HG03135 (cell line): ENCODE measurements around the gene RHOH.
A peak's percentile ranks its signal among the peaks of the same experiment; 100 is the strongest.

ENCODE experiments used
- ATAC-seq: cut with Tn5 transposase; IDR thresholded peaks from one replicate; pipeline ENCODE4 v1.9.1; 2021; ENCODE audit warnings: mild to moderate bottlenecking, moderate library complexity; ENCODE audit not compliant: unreplicated experiment

The RHOH gene

GRCh38 chr4:40204507-40205258 is 7.9 kb downstream of the RHOH start:
- no peak for ATAC-seq

DNA sequence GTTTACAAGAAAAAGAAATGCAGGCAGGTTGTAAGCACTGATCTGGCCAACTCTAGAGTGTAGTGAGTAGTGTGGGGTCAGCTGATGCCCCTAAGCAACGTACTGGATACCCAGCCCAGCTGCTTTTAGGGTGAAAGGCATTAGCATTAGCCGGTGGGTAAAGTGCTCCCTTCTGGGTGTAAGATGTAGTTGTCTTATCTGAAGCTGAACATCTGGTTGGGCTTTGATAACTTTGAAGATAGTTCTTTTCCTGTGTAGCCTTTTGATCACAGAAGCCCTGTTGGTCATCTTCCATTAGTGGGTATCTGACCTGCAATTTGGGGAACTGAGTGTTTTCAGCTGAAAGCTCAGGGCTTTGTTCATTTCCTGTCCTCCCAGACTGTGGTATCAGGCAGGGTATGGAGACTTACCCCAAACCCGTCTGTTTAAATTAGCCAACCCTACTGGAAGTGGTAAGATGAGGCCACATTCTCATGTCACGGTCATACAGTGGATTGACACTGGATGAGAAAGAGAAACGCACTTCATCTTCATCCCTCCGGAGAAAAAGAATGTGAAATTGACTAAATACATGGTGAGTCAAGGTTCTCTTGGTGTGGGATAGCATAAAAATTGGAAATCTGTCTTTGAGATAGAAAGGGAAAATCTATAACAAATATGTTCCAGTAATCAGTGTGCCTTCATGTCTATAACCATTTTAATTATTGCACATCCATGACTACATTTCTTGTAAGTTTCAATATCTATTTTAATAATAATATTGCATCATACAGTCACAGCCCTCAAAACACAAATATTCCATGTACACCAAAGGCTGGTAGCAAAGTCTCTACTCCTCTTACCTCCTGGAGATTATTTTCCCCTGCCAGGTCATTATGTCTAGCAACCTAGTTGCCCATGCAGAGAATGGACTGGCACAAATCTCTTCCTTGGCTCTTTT is 8.7 kb downstream of the RHOH start:
- peak; percentile 62 for ATAC-seq

DNA sequence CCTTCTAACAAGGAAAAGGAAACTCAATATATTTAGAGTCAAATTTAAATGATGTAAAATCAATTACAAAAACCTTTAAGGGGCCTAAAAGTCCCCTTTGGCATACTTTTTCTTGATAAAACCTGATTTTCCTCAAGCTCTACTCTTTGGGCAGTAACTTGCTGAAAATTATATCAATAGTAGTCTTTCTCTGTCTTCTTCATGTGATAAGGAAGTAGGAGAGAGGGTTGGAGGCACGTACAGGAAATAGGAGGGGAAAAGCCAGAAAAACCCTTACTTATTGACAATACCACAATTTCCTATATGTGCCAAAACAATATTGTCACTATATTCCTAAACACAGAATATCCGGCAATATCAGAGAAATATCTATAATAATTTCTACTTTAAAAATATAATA is 9.6 kb downstream of the RHOH start:
- ATAC-seq = no peak

DNA sequence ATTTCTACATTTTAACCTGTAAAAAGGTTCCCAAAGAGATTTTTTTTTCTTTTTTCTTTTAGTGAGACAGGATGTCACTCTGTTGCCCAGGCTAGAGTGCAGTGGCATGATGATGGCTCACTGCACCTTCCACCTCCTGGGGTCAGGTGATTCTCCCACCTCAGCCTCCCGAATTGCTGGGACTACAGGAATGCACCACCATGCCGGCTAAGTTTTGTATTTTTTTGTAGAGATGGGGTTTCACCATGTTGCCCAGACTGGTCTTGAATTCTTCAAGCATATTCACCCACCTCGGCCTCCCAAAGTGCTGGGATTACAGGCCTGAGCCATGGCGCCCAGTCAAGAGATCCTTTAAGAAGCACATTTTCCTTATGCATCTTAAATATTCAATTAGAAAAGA is 12.6 kb downstream of the RHOH start:
- ATAC-seq = no peak

DNA sequence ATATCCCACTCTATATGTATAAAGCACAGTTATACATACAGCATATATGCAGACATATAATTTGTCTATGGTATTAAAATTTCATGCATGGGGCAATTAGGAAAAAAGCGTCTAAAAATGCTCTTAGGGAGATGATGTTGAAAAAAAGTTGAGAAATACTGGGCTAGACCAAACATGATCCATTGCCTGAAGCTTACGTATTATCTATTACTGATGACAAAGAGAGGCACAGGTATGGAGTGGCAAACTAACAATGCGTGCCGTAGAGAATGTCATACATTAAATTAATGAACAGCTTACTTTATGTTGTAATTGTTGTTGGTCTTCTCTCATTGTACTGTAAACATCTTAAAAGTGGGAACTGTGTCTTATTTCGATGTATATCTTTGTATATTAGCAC is 13.9 kb downstream of the RHOH start:
- ATAC-seq = no peak

- no peak for ATAC-seq
These were observed 14.7 kb downstream of the RHOH start for GRCh38 chr4:40211224-40212185.

DNA sequence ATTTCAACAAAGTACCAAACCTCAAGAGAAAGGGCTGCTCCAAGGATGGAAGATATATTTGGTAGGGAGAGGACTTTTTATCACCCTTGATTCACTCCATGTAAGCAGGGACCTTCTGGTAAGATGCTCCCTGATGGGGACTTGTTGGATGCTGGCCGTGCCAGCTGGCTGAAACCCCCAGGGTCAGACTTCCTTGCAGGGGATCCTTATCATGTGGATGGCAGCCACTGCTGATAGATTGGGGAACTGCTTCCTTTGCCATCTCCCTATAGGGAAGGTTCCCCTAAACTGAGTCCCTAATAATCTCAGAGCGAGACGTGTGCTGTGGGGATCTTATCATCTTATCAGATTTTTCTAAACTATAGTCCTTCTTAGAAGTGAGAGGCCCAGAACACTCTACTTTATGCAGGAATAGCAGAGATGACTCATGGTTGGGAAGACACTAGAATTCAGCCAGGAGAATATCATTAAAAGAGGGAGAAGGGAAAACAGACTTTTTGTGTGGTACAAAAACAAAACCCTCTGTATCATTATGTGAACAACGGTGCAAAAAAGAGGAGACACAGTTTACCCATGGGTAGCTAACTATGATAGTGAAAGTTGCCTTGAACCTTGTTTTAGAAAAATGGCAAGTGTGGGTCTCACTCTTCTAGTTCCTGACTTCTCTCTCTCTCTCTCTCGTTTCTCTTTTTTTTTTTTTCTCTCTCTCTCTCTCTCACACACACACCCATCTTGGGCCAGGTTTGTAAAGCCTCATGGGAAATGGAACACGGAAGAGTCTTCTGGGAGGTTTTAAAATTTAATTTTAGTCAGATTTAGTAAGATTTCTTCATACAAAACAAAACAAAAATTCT is 16.1 kb downstream of the RHOH start:
- ATAC-seq = no peak

DNA sequence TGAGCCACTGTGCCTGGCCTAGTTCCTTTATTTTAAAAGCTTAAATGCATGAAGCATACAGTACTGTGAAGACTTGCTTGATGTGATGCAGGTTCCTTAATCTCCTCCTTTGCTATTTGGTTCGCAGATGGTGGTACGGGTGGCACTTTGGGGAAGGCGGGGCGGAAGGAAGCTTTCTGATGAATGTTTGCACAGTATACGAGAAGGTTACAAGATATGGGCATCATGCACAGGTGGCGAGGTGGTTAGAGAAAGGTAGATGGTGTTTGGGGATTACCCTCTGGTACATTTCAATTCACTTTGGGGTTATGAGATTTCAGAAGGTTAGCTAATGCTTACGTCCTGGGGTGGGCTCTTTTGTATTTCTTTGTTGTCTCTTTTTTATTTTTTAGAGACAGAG is 17.2 kb downstream of the RHOH start:
- ATAC-seq = no peak

DNA sequence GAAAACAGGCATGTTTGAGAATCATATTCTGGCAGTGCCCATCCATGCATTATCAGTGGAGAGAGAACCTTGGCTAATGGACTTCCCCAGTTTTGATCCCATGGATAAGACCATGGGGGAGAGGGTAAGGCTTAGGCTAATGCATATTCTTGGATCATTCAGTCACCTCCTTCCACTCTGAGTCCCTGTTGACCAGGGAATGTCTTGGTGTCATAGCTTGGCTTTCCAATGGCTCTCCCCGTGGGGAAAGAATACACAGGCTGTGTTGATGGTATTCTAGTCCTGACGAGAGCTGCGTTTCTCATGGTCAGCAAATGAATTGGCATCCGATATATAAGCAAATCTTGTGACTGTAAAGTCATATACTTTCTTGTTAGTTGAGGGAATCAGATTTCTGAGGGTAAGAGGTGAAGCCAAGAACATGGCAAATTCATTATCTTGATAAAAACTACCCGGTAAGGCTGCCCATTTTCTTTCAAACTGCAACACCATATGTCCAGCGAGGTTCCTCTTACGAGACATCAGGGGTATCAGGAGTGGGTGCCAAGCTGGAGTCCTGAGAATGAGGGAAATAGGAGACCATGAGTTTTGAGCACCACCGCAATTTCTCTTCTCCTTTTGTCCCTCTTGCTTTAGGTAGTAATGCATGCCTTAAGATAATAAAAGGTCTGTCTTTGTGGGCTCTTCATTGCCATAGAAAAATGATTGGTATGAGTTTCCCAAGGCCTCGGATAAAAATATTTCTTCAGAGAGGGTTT is 18.0 kb downstream of the RHOH start:
- ATAC-seq = no peak

GRCh38 chr4:40216622-40217366 is 20.0 kb downstream of the RHOH start:
- ATAC-seq = no peak

DNA sequence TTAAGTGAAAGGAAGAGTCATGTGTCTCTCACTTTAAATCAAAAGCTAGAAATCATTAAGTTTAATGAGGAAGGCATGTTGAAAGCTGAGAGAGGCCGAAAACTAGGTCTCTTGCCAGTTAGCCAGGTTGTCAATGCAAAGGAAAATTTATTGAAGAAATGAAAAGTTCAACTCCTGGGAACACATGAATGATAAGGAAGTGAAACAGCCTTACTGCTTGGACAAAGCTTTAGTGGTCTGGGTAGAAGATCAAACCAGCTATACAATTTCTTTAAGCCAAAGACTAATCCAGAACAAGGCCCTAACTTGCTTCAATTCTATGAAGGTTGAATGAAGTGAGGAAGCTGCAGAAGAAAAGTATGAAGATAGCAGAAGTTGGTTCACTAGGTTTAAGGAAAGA is 24.9 kb downstream of the RHOH start:
- ATAC-seq = no peak

DNA sequence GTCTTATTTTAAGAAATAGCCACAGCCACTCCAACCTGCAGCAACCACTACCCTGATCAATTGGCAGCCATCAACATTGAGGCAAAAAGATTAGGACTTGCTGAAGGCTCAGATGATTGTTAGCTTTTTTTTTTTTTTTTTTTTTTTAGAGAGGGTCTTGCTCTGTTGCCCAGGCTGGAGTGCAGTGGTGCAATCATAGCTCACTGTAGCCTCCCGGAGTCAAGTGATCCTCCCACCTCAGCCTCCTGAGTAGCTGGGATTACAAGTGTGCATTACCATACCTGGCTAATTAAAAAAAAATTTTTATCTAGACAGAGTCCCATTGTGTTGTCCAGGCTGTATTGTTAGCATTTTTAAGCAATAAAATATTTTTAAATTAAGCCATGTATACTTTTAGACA is 26.5 kb downstream of the RHOH start:
- ATAC-seq = no peak

DNA sequence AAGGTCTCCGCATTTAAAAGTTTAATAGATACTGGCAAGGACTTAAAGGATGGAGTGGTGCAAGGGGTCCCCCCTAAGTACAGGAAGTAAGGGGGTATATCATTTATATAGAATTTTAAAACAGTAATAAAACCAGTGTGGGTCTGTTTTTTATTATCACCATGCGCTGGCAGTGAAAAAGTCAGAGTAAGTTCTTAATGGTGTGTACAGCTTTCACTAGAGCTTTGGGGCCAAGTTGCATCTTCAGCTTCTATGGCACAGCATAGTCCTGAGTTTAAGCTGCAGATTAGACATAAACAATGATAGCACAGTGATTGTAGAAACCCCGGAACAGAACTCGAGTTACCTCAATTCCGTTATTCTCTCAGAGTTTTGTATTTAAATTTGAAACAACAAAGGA is 27.6 kb downstream of the RHOH start:
- no peak for ATAC-seq

- no peak for ATAC-seq
These were observed 28.7 kb downstream of the RHOH start for GRCh38 chr4:40225497-40225896.

DNA sequence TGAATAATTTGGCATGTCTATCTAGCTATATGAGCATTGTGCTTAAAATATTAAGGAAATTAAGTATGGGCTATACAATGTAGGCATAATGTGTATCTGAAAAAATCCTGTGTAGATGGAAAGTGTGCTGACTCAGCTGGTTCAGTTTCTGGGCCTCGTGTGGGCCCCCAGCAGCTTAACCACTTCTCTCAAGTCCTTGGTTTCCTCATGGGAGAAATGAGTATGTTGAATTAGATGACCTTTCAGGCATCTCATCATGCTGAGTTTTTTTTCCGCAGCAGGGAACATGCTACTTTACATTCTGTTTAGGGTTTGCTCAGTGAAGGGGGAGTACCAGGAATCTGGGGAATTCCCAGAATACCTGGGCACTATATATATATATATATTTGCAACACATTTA is 30.5 kb downstream of the RHOH start:
- no peak for ATAC-seq

DNA sequence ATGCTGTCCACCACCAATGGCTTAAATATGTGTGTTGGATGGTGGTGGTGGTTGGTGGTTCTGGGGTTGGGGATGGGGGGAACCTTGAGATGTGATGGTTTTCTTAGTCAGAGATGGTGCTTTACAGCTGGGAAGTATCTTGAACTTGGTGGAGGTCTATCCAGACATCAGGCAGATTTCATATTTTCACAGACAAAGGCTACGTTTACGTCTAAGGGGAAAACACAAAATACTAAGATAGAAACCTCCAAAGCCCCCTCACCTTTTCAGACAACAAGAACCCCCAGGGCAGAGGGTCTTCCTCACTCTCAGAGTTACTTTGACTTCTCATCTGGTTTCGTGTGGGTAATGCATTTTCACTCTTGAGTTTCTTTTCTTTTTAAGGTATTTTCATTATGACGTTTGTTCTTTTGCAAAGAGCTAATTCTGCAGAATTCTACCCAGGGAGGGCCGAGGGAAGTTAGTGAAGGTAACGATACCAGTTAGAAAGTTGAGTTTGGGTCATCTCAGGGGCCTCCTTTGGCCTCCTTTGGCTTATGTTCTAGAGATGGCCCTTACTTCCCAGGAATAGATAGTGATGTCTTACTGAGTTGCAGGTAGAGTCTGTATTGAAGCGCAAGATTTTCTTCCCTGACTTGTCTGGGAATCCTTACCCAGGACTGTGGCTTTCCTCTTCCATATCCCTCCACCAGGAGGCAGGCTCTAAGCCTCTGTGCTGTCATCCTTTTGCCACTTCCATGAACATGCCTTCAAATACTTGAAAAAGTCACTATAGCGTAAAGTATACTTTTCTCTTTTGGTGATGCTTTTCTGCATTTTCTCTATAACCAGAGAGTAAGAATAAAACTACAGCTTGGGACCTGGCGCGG is 31.9 kb downstream of the RHOH start:
- ATAC-seq = peak; percentile 42

DNA sequence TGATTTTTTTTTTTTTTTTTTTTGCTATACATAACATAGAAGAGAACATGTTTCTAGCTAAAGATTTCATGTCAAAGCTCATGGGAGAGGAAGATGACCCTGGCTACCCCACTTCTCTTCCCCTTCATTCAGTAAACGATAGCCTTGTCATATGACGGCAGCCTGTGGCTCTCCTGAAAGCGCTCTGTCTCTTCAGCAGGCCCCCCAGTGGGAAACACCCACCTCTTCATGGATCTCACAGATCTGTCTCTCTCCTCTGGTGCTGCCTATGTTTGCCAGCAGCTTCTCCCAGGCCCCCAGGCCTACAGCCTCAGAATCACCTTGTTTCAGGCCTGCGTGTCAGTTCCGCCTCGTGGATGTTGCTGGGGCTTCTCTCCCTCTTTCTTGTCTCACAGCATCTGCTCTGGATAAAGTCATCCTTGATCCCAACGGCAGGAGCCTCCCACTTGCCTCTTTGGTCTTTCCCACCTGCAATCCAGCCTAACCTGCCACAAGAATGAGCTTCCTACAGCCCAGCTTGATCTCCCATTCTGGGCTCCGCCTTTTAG is 34.6 kb downstream of the RHOH start:
- ATAC-seq = no peak
